Stimulated activated CD8-positive, alpha-beta memory T cell treated with anti-CD3 and anti-CD28 coated beads, Interleukin-15, amount 100 ng/mL, for 24 hours (primary cell): Measurements from ENCODE around the gene RERE.

ENCODE experiments used
- DNase-seq: peaks from one replicate; pipeline ENCODE4 v3.0.0-alpha.2; 2020; ENCODE audit warnings: low read depth

The RERE gene

GRCh38 chr1:8329439-8329838 is 488.0 kb downstream of the RERE start:
- no peak for DNase-seq

DNA sequence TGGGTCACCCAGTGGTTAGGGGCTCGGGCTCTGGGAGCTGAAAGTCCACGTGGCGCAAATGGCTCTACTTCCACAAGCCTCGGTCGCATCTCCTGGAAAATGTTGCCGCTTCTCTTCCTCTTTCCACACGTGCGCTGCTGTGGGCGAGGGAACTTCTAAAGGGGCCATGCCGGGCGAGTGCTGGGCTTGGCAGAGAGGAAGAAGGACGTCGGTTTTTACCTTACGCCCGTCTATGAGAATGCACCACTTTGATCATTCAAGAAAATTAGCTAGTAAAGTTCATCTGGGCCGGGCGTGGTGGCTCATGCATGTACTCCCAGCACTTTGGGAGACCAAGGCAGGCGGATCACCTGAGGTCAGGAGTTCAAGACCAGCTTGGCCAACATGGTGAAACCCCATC is 489.2 kb downstream of the RERE start:
- no peak for DNase-seq

DNA sequence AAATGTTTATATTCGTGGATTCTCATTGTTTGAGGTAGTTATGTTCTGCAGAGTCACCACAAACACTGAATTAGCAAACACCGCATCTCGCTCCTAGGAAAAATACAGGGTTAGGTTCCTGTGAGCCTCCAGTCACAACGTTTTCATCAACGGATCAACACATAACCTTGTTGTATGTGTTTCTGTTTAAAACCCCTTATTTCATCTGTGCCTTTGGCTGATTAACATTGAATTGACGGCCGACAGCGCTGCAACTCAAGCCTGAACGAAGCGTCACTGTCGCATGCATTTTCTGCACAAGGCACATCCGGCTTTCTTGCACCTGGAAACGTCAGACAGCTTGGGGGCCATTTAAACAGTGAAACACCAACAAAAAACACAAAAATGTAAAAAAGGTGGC is 491.2 kb downstream of the RERE start:
- no peak for DNase-seq

GRCh38 chr1:8325771-8326170 is 491.7 kb downstream of the RERE start:
- DNase-seq = no peak

DNA sequence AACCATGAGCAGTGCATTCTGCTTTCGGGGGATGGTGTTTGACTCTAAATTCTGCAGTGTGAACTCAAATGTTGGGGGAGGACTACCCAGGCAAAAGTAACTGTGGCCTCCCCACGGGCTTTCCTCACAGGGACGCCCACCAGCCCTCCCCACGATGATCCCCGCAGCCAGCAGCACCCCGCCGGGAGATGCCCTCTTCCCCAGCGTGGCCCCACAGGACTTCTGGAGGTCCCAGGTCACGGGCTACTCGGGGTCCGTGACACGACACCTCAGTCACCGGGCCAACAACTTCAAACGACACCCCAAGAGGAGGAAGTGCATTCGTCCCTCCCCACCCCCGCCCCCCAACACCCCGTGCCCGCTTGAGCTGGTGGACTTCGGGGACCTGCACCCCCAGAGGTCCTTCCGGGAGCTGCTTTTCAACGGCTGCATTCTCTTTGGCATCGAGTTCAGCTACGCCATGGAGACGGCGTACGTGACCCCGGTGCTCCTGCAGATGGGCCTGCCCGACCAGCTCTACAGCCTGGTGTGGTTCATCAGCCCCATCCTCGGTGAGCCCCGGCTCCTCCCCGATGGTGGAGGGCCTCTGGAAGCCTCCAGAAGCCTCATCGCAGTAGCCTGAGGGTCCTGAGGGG is 493.1 kb downstream of the RERE start:
- no peak for DNase-seq

- DNase-seq = no peak
Observed at GRCh38 chr1:8323706-8324105, 493.7 kb downstream of the RERE start.

DNA sequence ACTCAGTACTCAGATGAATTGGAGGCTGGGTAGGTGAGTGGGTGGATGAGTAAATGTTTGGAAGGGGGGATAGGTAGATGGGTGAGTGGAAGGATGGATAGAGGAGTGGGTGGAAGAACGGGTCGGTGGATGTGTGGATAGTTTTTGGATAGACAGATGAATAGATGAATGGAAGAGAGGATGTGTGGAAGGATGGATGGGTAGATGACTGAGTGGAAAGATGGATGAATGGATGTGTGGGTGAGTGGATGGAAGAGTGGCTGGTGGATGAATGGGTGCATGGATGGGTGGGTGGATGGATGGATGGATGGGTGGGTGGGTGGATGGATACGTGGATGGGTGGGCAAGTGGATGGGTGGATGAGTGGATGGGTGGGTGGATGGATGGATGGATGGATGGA is 495.8 kb downstream of the RERE start:
- no peak for DNase-seq

DNA sequence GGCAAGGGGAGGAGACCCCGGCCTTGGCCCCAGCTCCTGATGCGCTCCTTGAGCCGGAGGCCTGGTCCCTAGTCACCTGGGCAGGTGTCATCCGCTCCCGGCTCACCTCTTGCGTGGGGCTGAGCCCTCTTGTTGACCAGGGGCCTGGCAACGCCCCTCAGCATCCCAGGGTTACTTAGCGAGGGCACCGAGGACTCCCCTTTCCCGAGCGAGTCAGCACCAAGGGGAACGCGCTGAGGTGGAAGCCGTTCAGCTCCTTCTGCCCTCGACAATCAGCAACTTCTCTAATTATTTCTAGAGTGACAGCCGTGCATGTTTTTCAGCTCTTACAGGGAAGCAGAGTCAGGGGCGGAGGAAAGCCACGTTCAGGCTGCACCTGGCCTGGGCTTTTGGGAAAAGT is 499.0 kb downstream of the RERE start:
- DNase-seq = no peak

DNA sequence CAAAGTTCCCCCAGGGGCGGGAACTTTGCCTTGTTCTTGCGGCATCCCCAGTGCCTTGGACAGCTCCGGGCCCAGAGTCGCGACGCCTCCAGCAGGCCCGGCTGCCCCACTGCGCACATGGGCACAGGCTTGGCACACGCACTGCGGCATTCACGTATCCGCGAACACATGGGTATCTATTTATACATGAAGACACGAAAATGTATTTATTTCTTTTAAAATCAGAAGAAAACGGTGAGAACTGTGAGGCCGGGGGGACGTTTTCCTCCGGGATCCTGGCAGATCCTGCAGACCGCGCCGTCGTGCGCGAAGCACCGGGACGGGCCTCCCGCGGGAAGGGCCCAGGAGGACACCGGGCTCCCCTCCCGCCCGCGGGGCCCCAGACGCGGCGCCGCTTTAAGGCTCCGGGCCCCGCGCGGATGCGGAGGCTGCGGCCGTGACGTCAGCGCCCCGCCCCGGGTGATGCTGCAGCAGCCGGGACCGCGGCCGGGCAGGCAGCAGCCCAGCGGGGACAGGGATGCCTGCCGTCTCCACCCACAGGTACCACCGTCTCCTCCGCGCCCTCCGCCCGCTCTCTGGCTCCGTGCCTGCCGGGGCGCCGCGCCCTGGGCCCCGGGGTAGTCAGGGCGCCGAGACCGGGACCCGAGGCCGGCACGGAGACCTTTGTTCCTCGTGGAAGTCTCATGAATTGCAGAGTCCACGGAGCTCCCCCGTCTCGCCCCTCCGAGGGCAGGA is 499.6 kb downstream of the RERE start, which contains the start of gene SLC45A1:
Gene SLC45A1, plus strand, starts transcription at position 468 of the 735 bp plus-strand sequence. CDS start 6,216 bp downstream, outside the sequence.
- DNase-seq = peak; percentile 67

DNA sequence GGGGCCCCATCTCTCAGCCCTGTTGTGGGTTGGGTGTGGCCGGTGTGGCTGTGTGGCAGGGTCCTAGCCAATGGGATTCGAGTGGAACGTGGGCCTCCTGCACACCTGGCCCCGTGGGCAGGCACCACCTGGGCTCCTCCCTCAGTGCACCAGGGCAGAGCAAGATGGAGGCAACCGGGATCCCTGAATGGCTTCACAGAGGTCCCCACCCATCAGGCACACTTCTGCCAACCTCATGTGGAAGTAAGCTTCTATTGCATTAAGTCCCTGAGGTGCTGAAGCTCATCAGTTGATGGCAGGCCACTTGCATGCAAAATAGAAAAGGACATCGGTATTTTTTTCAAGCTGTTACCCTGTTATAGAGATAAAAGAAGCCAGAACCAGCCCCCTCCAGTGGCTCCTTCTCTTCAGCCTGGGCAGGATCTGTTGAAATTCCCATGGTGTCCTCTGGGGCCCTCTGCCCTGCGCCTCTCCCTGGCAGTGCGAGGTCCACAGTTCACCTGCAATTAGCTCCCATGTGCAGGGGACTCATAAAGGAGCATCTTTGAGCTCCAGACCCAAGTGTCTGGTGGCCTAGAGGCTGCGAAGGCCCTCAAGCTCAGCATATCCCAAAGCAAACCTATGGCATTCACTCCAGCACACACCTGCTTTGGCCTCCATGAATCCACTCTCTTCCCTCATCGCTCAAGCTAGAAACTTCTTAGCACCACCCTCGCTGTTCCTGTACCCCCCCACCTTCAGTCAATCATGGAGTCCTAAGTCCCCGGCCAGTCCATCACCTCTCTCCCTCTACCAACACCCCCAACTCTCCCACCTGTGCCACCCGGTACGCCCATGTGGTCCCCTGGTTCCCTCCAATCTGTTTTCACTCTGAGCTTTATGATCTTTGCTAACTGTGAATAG is 501.6 kb downstream of the RERE start:
- no peak for DNase-seq

- DNase-seq = no peak
Observed at GRCh38 chr1:8314346-8315280, 502.8 kb downstream of the RERE start.

DNA sequence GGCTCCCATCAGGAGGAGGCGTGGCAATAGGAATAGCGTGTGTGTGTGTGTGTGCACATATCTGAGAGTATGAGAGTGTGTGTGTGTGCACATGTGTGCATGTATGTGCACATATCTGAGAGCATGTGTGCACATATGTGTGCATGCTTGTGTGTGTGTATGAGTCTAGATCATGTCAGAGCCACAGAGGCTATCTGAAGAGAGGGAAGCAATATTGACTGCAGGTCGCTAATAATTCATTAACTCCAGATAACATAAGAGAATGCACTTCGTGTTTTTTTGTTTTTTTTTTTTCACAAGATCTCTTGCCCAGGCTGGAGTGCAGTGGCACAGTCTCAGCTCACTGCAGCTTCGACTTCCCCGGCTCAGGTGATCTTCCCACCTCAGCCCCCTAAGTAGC is 504.2 kb downstream of the RERE start:
- no peak for DNase-seq

DNA sequence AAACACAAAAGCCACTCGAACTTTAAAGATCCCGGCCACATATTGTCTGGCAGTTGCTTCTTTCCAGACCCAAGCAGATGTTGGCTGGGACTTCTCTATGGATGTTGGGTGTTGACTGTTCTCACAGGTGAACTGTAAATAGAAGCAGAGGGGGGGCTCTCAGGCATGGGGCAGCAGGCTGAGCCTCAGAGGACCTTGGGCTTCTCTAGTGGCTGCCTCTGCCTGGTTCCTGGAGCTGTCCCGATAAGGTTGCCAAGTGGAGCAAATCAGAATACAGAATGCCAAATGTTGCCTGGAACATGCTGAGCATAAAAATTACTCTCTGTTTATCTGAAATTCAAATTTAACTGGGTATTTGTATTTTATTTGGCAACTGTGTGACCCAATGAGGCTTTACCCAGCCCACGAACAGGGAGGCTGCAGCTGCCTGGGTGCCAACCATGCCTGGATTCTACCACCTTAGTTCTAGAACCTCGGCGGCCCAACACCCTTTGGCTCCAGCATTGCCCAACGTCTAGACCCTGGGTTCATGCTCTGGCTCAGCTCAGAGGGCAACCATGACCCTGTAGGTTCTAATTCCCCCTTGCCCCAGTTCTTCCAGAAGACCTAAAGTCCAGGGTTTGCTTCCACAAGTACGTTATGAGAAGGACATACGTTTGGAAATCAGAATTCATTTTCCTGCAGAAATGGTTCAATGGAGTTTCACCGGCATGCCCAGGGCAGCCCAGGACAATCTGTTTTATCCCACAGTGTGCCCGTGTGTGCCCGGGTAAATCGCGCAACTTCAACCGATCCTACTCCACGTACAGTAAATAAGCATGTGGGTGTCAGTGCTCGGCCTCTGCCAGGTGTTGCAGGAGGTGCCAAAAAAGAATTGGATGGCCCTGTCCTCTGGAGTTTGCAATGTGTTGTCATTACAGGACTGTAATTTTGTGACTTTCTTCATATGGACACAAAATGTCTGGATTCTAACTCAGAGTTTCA is 504.9 kb downstream of the RERE start:
- DNase-seq = no peak

DNA sequence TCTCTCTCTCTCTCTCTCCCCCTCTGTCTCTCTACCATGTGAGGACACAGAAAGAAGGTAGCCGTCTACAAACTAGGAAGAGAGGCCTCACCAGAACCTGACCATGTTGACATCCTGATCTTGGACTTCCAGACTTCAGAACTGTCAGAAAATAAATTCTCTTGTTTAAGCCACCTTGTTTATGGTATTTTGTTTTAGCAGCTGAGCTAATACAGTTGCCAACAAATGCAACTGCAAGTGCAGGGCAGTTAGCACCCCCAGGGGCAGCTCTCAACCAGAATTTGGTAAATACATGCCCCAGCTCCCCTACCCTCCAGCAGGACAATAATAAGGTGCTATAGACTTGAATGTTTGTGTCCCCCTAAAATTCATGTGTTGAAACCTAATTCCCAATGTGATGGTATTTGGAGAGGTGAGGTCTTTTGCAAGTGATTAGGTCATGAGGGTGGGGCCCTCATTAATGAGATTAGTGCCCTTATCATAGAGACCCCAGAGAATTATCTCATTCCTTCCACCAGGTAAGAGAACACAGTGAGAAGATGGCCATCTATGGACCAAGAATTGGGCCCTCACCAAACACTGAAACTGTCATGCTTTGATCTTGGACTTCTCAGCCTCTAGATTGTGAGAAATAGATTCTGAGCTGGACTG is 506.2 kb downstream of the RERE start:
- DNase-seq = no peak

GRCh38 chr1:8307628-8308027 is 509.8 kb downstream of the RERE start:
- no peak for DNase-seq

DNA sequence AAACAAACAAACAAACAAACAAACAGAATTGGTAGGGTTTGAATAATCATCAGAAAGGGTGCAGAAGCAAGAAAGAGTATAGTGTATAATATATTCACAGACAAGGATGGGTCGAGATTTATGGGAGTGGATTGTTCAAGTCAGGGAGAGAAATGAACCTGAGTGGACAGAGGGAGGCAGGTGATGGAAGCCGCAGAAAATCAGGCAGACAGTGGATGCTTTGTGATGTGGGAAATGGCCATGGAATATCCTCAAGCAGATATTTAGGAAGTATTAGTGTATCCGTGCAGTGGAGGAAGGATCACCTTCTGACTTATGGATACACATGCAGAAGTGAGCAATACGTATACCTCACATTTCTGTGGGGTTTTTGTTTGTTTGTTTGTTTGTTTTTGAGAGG is 513.6 kb downstream of the RERE start:
- DNase-seq = no peak

- DNase-seq = no peak
Observed at GRCh38 chr1:8303141-8303540, 514.3 kb downstream of the RERE start.
